Mucosa of gallbladder (tissue), 1 donor: ENCODE data around the gene ECI1. TPM values are rescaled to one million over a fixed set of nuclear protein-coding genes. Genes with fewer than 3 reads are reported as not detected.
A peak's percentile ranks its signal among the peaks of the same experiment; 100 is the strongest.

Source experiments
- DNase-seq: peaks from one replicate; pipeline ENCODE4 v3.0.0-alpha.2; 2020; ENCODE audit warnings: low spot score
- total RNA-seq: library from RNA; stranded (reverse); gene quantifications from one replicate; pipeline ENCODE4 v1.2.1, GENCODE V29; 2021
- donor health status: DM: no; HTN: no; CAD: no.

The ECI1 gene, protein sequence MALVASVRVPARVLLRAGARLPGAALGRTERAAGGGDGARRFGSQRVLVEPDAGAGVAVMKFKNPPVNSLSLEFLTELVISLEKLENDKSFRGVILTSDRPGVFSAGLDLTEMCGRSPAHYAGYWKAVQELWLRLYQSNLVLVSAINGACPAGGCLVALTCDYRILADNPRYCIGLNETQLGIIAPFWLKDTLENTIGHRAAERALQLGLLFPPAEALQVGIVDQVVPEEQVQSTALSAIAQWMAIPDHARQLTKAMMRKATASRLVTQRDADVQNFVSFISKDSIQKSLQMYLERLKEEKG
- 69.9 TPM for total RNA-seq

DNA sequence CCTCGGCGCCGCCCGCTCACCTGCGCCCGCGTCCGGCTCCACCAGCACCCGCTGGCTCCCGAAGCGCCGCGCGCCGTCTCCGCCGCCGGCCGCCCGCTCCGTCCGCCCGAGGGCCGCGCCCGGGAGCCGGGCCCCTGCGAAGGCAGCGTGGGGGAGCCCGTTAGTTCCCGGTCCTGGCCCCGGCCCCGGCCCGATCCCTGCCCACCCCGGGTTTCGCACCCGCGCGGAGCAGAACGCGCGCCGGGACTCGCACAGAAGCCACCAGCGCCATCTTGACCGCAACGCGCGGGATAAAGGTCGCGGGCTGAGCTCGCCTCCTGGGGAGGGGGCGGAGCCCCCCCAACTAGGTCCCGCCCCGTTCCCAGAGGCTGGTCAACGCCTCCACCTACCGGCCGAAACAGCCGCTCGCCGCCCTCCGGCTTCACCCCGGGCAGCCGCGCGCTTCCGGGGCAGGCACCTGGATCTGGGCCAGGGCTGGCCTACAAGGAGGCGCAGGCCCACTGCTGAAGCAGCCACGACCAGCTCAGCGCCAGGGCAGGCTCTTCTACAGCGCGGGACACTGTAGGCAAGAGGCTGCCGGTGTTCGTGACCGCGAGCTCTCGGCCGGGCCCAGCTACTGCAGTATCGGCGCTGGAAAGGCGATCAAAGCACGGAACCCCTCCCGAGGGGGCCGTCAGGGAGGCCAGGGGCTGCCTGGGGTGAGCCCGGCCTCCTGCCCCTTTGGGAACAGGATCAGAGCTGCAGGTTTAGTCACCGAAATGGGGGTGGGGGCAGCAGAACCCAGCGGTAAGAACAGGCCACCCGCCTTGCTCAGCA is at the start of gene ECI1:
ECI1 (minus strand) TSS at position 292 of the 816 bp plus-strand sequence; CDS start at position 271, 21 bp downstream.
- DNase-seq = peak; percentile 95

DNA sequence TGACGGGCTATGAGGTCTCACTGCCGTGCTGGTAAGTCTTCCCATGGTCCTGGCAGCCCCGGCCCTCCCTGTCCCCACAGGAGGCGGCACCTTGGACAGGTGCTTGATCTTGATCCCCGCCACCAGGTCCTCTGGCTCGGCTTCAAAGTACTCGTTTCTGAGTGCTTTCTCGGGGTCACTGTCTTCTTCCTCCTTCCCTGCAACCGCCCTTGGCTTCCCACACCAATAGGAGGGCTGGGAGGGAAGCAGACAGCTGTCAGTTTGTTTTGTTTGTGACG is 48.5 kb upstream of the ECI1 start:
- DNase-seq = no peak

DNA sequence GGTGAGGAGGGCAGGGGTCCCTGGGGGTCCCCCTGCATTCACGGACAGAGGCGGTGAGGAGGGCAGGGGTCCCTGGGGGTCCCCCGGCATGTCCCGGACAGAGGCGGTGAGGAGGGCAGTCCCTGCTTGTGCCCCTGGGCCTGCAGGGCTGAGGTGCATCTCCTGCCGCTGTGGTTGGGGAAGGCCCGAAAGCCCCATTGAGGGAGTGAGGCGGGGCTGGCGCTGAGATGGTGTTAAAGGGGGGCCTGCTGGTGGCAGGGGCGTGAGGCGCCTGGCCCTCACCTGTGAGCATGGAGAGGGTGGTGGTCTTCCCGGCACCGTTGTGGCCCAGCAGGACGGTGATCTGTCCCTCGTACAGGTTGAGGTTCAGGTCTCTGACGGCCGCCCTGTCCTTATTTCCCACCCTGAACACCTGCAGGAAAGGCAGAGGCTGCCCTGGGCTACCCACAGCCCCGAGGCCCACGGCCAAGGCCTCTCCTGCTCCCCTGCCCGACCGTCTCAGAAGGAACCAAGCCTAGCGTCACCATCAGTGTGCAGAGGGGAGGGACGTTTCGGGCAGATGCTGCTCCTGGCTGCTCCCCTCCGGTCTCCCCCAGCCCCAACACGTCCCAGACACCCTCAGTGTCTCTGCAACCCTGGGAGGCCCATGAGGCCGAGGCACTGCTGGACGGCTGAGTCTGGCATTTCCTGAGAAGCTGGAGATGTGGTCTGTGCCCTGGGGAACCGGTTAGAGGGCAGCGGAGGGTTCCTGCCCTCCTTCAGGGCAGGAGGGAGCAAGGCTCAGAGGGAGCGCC is 47.9 kb upstream of the ECI1 start:
- no peak for DNase-seq

DNA sequence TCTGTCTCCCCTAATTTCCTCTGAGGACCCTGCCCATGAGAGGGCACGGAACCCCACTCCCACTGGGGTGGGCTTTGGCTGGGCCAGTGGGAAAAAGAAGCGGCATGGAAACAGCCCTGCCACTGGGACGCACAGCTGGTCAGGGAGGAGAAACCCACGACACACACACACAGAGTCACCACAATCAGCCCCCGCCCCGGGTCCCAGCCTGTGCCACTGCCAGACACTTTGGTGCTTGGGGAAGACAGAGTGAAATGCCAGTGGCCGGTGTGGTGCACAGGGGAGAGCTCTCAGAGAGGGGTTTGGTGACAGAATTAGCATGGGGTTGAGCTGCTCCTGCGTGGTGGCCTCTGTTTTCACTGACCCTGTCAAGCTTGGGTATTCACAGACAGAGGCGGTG is 47.2 kb upstream of the ECI1 start:
- no peak for DNase-seq

DNA sequence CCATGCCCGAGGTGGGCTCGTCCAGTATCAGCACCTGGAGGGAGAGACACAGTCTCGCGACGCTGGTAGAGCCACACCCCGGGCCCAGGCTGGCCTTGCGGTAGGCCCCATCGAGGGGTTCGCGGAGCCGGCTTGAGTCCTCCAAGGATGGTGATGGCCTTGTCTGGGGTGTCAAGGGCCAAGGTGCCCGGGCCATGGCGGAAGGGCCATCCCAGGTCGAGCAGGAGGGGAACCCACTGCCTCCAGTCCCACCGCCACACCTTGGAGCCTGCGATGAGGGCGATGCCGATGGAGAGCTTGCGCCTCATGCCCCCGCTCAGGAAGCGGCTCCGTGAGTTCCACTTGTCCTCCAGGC is 46.1 kb upstream of the ECI1 start:
- DNase-seq = no peak

DNA sequence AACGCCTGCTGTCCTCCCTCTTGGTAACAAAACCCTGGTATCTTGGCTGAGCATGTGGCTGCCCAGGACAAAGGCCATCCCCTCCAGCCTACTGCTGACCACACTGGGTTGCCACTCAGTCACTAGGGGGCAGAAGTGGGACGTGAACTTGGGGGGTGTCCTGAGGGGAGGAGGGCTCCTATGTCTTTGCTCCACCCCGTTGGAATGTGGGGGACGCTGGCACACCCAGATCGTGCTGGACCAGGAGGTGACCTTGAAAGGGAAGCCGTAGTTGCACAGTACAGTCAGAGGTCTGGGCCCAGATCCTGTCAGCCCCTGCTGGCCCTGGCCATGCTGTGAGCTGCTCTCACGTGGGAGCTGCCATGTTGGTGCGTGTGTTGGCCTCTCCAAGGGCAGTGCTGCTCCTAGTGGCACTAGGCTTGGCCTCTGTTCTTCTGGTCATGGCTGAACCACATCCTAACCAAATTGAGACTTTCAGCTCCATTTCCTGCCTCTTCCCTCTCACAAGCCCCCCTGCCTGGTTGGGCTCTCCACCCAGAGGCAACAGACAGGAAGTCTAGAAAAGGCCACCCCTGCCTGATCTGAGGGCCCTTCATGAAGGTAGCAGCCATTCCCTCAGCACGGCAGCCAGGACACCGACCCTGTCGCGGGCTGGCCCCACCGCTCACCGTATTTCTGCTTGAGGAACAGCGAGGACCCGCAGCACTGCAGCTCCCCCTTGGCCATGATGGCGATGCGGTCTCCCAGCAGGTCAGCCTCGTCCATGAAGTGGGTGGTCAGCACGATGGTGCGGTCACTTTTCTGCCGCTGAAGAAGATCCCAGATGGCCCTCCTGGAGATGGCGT is 45.5 kb upstream of the ECI1 start:
- no peak for DNase-seq

DNA sequence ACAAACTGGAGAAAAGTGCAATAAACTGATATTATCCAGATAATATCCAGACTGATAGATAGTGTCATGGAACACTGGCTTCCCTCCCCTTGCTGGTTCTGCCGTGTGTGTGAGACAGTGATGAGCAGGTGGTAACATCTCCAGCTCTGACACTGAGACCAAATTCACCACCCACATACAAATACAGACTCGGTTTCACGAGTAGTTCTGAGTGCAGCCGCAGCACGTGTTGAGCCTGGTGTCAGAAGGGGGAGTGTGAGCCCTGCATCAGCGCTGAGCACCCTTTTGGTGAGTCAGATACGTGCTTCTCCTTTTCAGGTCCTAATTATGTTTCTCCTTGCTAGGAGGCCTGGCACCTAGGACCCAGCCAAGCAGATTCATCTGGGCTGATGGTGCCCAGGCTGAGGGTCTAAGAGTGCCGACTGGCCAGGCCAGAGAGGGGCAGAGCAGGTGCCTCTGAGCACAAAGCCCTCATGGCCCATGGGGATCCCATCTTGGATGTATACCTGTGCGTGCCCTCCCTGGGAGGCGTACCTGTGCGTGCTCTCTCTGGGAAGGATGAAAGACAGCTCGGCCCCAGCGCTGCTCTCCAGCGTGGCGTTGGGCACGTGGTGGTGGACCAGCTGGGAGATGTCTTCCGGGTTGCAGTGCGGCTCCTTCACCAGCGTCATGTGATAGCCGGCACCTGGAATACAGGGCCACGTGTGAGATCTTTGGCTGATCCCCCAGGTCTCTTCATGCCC is 43.8 kb upstream of the ECI1 start:
- DNase-seq = no peak

DNA sequence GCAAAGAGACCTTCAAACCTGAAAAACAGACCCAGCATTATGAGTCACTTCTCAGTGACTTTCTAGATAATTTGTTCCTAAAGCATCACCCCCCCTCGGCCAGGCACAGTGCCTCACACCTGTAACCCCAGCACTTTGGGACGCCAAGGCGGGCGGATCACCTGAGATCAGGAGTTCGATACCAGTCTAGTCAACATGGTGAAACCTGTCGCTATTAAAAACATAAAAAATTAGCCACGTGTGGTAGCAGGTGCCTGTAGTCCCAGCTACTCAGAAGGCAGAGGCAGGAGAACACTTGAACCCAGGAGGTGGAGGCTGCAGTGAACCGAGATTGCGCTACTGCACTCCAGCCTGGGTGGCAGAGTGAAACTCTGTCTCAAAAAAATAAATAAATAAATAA is 40.8 kb upstream of the ECI1 start:
- DNase-seq = no peak

DNA sequence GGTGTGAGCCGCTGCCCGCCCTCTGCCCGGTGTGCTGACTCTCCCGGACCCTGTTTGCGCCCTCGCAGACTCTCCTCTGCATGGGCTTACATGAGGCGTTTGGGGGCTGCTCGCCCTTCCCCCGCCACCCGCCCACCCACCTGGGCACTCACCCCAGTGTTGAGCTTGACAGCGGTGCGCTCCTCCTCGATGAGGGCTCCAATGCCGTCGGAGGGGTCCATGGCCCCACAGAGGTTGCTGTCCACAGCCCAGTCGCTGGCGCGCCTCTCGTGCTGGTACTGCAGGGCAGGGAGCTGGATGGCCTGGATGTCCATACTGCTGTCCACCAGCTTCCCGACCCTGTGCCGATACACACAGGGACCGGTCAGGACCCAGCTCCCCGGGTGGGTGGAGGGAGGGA is 37.9 kb upstream of the ECI1 start:
- no peak for DNase-seq

DNA sequence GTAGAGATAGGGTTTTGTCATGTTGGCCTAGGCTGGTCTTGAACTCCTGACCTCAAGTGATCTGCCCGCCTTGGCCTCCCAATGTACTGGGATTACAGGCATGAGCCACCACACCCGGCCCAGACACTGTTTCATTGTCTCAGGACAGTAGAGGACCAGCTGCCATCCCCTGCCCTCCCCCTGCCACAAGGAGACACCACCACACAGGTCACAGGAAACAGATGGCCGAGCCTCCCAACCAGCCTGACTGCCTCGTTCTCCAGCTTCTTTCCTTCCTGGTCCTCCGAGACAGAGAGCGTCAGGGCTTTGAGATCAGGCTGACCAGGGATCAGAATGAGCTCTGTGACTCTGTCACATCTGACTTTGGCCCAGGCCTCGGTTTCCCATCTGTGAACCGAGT is 37.3 kb upstream of the ECI1 start:
- DNase-seq = no peak

DNA sequence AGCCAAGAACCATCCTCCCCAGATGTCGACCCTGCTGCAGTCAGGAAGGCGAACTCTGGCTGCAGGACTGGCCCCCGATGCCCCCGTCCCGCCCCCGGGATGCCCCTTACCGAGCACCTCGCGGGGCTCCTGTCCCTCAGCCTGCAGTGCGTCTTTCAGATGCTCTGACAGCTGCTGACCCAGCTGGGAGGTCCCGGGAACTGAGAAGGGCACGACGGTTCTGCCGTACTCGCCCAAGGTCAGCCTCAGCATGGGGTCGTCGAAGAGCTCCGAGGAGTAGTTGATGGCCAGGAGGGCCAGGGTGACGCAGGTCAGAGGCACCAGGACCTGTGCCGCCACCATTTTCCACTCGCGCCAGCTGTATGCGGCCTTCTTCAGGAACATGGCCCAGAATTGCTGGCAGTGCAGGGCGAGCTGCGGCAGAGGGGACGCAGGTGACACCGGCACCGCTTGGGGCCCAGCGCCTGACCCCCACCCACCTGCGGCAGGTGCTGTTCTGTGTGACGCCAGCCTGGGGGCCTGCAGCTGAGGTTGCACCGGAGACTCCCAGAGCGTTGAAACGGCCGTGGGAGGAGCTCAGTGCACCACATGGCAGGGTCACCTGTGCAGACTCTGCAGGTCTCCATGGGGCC is 36.6 kb upstream of the ECI1 start:
- no peak for DNase-seq

DNA sequence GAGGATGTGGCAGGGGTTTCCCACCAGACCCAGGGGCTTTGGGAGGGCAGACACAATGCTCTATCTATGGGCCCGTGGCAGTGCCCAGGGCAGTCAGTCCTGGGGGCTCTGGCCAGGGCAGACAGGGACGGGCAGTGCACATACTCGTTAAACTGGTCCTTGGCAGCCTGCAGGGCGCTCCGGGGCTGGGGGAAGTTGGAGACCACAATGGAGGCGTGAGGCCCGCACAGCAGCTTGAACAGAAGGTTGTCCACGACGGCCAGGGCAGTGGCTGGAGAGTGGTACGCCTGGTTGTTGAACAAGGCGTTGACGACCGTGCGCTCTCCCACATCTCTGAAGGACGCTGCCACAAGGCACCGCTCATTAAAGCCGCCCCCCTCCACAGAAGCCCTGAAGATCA is 35.2 kb upstream of the ECI1 start:
- DNase-seq = no peak

DNA sequence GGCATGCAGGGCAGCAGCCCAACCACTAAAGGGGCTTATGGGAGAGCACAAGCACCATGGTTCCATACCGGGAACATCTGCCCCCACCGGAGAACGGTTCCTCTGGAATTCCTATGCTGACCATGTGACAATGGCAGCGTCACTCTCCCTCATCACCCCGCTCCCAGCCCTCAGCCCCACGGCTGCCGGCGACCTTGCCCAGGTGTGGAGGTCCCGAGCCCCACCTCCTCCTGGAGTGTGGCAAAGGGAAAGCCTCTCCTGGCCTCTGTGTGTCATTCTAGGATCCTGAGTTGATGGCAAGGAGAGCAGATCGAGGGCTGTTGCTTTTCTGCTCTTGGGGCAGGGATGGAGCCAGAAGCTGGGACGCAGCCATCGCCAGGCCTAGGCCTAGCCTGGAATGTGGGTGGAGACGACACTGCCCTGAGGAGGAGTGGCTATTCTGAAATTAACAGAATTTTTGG is 34.4 kb upstream of the ECI1 start:
- DNase-seq = no peak

DNA sequence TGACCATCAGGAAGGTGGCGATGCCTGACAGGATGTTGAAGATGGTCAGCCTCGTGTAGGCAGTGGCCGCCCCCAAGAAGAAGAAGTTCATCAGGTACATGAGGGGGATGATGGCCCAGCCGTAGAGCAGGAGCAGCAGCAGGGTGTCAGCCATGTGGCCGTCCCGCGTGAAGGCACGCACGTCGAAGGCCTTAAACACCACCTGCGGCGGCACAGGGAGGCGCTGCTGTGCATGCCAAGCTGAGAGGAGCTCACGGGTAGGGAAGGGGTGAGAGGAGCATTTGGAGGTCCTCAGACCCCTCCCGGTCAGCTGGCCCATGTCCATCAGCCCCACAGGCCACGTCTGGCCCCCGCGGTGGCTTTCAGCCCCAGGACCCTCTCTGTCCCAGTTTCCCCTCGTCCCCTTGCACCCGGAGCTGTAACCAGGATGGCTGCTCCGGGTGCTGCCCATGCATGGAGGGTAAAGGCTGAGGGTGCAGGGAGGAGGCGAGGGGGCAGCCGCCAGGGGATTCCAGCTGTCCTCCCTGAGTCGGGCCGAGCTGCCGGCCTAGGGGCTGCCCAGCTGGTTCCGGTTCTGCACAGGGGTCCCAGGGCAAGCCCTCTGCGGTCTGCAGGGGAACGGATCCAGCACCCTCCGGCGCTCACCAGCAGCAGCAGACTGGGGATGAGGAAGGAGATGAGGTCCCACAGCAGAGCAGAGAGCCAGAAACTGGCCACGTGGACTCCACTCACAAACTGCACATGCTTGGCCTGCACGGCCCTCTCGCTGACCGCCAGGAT is 33.6 kb upstream of the ECI1 start:
- no peak for DNase-seq

DNA sequence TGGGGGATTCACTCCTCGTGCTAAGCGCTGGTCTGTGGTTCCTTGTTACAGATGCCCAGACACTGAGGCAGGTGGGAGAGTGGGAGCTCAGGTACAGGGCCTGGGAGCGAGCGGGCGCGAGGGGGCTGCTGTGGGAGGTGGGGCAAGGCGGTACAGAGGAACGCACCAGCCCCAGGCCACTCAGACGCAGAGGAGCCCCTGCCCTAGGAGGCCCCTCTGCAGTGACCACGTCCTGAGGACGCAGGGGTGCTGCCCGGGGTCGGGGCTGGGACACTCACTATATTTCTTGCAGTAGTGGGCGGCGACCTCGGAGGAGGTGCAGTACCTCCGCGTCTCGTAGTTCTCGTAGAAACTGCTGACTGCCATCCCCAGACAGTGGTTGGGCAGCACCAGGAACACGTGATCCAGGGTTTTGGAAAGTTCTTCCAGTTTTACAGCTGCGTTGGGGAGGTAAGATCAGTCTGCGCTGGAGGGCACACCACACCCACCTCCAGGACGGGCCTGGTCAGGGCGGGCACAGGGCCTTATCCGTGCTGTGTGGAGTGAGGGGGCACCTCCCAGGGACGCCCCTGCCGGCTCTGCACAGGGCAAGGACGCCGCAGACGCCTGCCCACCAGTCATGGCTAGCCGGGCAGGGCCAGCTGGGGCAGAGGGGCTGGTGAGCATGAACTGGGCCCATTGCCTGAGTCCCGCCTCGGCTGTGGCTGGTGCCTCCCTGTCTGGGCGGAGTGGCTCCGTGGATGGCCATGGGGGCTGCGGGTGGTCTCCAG is 32.8 kb upstream of the ECI1 start:
- no peak for DNase-seq

DNA sequence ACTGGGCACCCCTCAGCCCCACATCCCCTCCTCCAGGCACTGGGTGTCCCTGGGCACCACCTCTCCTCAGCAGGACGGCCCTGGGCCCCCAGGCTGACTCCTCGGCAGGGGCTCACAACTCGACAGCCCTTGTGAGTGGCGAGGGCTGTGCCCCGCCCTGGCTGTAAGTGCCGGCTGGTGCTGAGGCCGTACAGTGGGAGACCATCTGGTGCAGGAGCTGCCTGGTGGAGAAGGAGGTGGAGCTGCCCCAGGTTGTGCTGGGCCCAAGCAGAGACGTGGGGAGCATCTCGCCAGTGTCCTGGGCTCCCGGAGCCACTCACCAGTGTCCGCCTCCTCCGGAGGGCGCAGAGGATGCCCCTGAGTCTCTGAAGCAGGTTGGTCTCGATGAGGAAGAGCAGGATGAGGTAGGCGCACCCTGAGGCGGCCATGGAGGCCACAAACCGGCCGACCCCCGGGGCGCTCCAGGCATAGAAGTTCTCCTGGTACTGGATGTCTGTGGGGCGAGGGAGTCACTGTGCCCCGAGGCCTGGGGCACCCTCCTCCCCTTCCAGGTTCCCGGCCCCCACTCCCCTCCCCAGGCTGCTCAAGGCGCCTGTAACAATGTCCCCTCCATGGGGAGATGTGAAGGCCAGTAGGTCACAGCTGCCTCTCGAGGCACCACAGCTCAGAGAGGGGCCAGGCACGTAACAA is 31.6 kb upstream of the ECI1 start:
- no peak for DNase-seq

DNA sequence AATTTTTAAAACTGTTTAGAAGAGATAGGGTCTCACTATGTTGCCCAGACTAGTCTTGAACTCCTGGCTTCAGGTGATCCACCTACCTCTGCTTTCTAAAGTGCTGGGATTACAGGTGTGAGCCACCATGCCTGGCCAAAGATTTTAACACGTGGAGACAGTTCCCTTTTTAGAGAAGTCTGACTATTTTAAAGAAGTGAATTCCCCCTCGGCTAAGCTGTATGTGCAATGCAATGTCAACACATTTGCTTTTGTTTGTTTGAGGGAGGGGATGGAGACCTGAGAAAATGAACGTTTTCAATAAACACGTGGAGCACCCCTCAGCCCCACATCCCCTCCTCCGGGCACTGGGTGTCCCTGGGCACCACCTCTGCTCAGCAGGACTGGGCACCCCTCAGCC is 30.9 kb upstream of the ECI1 start:
- DNase-seq = no peak

DNA sequence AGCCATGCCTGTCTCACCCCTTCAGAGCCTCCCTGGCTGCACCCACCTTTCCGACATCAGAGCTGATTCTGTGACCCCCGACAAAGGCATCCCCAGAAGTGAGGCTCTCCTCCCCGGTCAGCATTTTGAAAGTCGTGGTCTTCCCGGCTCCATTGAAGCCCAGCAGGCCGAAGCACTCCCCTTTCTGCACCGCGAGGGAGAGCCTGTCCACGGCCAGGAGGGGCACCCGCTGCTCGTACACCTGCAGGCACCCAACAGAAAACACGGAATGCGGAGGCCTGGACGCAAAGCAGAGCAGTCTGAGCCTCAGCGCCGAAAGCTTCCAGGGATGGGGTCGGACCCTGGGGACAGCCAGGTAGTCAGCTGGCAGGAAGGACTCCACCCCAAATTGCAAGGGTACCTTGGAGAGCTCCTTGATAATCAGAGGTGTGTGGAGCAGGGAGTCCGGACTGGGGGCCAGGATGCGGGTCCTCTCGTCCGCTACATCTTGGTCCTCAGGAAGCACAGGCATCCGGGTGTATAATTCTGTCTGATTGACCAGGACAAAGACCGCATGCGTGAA is 29.7 kb upstream of the ECI1 start:
- no peak for DNase-seq
